ENCODE measurements around the gene CNTNAP1. TPM values are rescaled to one million over a fixed set of nuclear protein-coding genes. Genes with fewer than 3 reads are reported as not detected.

CNTNAP1 gene
- total RNA-seq, 6 experiments from 2014 or later: 26.0 to 43.7 (median 37.7) TPM

DNA sequence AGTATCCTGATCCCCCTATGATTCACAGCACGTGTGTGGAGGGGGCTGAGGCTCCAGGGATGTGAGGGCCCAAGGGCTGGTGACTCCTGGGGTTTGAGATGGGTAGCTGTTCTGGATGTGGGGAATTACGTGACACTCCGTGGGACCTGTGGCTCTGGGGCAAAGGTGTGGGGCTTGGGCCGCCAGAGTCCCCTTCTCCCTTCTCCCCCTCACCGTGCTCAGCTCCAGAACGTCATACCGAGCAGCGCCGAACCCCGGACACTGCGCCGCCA, 12.7 kb upstream of the CNTNAP1 start:
- Mint-ChIP-seq H3K4me3 (no peak overlapping the region), H3K4me1 (ENCODE audit: low read depth) (peaks cover 42% of the 10 kb centered on the region), H3K27ac (no peak overlapping the region), H3K36me3 (ENCODE audit: low read depth) (peaks cover 30% of the 10 kb centered on the region), H3K27me3 (ENCODE audit: insufficient read depth) (peaks cover 4% of the 10 kb centered on the region), H3K9me3 (no peaks in the 10 kb centered on the region)
- TF ChIP-seq, protein P1, sequence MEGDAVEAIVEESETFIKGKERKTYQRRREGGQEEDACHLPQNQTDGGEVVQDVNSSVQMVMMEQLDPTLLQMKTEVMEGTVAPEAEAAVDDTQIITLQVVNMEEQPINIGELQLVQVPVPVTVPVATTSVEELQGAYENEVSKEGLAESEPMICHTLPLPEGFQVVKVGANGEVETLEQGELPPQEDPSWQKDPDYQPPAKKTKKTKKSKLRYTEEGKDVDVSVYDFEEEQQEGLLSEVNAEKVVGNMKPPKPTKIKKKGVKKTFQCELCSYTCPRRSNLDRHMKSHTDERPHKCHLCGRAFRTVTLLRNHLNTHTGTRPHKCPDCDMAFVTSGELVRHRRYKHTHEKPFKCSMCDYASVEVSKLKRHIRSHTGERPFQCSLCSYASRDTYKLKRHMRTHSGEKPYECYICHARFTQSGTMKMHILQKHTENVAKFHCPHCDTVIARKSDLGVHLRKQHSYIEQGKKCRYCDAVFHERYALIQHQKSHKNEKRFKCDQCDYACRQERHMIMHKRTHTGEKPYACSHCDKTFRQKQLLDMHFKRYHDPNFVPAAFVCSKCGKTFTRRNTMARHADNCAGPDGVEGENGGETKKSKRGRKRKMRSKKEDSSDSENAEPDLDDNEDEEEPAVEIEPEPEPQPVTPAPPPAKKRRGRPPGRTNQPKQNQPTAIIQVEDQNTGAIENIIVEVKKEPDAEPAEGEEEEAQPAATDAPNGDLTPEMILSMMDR (IDR thresholded peaks at IDR 0.05): no peak
- no peak for DNase-seq

DNA sequence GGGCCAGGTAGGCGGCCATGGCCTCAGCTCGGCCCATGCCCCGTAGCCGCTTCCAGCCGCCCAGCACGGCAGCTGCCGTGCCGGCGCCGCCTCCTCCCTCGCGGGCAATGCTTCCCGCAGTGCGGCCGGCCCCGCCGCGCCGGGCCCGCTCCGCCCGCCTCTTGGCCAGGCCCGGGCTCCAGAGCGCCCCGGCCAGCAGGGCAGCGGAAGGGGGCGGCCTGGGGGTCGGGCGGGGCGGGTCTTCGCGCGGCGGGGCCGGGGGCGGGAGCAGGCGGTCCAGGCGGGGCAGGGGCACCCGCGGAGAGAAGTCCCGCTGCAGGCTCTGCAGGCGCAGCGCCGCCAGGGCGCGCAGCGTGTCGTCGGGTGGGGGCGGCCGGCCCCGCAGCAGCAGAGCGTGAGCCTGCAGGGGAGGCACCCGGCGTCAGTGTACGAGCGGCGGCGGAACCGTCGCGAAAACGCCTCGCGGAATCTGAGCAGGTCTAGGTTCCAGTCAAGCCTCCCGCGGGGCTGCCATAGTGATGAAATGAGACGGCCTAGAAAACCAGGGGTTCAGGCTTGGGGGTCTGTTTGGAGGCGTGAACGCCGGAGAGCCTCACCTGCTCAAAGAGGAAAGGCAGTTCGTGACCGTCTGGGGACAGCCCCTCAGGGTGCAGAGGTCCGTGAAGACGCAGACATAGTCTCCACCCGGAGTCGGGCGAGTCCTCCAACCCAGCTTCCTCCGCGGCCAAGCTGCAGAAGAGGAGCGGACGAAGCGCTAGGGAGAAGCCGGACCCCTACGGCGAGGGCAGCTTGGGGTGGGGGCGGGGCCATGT, 12.1 kb upstream of the CNTNAP1 start:
- TF ChIP-seq, protein P1 (IDR thresholded peaks at IDR 0.05): no peak
- no peak overlapping the region for H3K4me3 Mint-ChIP-seq
- no peak overlapping the region for H3K27ac Mint-ChIP-seq
- peaks cover 45% of the 10 kb centered on the region for H3K4me1 Mint-ChIP-seq (ENCODE audit: low read depth)
- DNase-seq: no peak
- H3K27me3 Mint-ChIP-seq (ENCODE audit: insufficient read depth): peaks cover 4% of the 10 kb centered on the region
- no peaks in the 10 kb centered on the region for H3K9me3 Mint-ChIP-seq
- peaks cover 29% of the 10 kb centered on the region for H3K36me3 Mint-ChIP-seq (ENCODE audit: low read depth)

DNA sequence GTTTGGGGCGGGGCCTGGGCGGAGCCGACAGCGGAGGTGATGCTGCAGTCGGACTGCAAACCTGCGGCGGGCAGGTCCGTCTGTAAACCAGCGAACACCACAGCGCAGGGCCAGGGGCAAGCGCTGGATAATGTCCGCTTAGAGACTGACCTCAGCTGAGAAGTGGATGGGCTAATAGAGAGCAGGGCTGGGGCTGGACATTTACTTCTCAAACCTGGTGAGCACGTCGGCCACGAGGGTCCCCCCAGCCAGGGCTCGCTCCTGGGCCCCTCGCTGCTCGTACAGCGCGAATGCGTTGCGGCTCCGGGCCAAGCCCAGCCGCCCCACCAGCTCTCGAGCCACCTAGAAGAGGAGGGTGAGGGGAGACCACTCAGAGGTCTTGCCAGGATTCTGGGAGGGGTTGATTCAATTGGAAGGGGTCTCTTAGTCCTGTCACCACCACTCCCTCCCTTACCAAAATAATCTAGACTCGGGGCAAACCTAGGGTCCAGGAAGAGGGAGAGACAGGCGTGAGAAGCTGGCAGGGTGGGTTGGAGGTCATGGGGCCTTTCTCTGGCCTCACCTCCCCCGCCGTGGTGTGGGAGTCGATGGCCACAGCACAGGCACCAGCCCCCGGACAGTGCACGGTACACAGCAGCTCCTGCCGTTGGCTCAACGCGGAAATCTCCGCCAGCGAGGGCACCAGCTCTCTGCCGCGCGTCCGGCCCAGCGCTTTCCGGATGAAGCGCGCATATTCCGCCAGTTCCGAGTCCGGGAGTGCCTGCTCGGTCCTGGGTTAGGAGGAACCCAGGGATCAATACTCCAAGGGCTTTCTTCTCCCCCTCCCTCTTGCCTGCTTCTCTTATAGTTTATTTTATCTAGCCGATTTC, 11.3 kb upstream of the CNTNAP1 start:
- peaks cover 4% of the 10 kb centered on the region for H3K27me3 Mint-ChIP-seq (ENCODE audit: insufficient read depth)
- H3K36me3 Mint-ChIP-seq (ENCODE audit: low read depth): peaks cover 21% of the 10 kb centered on the region
- TF ChIP-seq, protein P1 (IDR thresholded peaks at IDR 0.05): no peak
- peaks cover 45% of the 10 kb centered on the region for H3K4me1 Mint-ChIP-seq (ENCODE audit: low read depth)
- no peak overlapping the region for H3K27ac Mint-ChIP-seq
- no peaks in the 10 kb centered on the region for H3K9me3 Mint-ChIP-seq
- no peak for DNase-seq
- H3K4me3 Mint-ChIP-seq: no peak overlapping the region

DNA sequence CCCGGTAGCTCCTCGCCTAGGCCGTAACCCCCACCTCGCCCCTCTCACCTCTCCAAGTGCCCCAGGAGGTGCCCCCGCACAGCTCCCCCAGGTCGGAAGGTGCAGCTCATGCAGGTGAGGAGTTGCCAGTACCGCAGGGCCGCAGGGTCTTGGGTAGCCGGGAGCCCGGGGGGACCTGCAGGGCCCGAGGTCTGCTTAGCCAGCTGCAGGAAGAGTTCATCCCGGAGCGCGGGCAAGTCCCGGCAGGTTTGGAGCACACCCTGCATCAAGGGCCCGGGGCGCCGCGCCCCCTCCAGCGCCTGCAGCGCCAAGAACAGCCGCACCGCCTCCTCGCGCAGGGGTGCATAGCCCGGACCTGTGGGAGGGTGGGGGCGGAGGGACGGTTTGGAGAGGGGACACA, 10.3 kb upstream of the CNTNAP1 start:
- Mint-ChIP-seq H3K36me3 (ENCODE audit: low read depth) (peaks cover 20% of the 10 kb centered on the region), H3K27ac (no peak overlapping the region), H3K27me3 (ENCODE audit: insufficient read depth) (peaks cover 3% of the 10 kb centered on the region), H3K9me3 (no peaks in the 10 kb centered on the region), H3K4me1 (ENCODE audit: low read depth) (peaks cover 38% of the 10 kb centered on the region), H3K4me3 (no peak overlapping the region)
- DNase-seq: no peak
- TF ChIP-seq, protein P1 (IDR thresholded peaks at IDR 0.05): no peak

DNA sequence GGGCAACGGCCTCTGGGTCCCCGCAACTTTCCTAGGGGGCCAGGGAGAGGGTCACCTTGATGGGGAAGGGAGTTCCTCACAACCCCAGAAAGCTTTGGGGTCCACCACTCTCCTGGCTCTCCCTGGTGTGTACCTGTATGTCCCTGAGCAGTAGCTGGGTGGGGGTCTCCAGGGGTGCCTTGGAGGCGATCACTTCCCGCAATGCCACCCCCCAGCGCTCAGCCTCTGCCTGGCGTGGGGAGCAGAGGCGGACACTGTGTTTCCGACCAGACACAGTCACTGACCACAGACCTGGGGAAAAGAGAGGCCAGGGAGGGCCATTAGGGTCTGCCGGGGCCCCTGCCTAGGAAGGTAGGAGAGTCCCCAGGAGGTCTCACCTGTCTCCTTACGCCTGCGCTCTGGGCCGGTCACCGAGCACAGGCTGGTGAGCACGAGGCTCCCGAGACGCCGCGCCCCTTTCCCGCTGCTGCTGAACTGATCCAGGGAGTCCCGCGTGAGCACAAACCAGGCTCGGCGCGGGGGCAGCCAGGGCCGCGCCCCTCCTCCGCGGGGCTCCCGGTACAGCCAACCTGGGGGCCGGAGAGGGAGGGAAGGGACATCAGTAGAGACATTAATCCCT, 9.0 kb upstream of the CNTNAP1 start:
- peaks cover 36% of the 10 kb centered on the region for H3K4me1 Mint-ChIP-seq (ENCODE audit: low read depth)
- no peak overlapping the region for H3K4me3 Mint-ChIP-seq
- DNase-seq: no peak
- peaks cover 1% of the 10 kb centered on the region for H3K27me3 Mint-ChIP-seq (ENCODE audit: insufficient read depth)
- peaks cover 20% of the 10 kb centered on the region for H3K36me3 Mint-ChIP-seq (ENCODE audit: low read depth)
- H3K27ac Mint-ChIP-seq: no peak overlapping the region
- TF ChIP-seq, protein P1 (IDR thresholded peaks at IDR 0.05): no peak
- no peaks in the 10 kb centered on the region for H3K9me3 Mint-ChIP-seq
